SK-N-SH treated with all-trans-retinoic acid at 6 μM for 48 hours (cell line): ENCODE data around the gene PTPRO.

ENCODE experiments used
- ATAC-seq: fragments of 200-7000 bp; cut with Tn5 transposase; 3 replicates; pipeline ENCODE4 v1.9.1; 2020; ENCODE audit warnings: mild to moderate bottlenecking, moderate library complexity
- ARNTL ChIP-seq: fragments of 450-650 bp; formaldehyde crosslinking; IDR thresholded peaks from 2 replicates; pipeline ENCODE4 v1.5.0; 2020; ENCODE audit warnings: low read depth, mild to moderate bottlenecking, moderate library complexity, borderline replicate concordance
- BACH2 ChIP-seq: fragments of 250-450 bp; sonication (Bioruptor Pico); IDR thresholded peaks from 2 replicates; pipeline ENCODE4 v1.9.0; 2021; ENCODE audit warnings: mild to moderate bottlenecking, borderline replicate concordance
- CREB5 ChIP-seq: fragments of 250-450 bp; sonication (Bioruptor Pico); IDR thresholded peaks from 2 replicates; pipeline ENCODE4 v1.5.1; 2020; ENCODE audit warnings: low read depth, mild to moderate bottlenecking, moderate library complexity
- CSDC2 ChIP-seq: fragments of 250-450 bp; sonication (Bioruptor Pico); IDR thresholded peaks from 2 replicates; pipeline ENCODE4 v1.5.0; 2020; ENCODE audit warnings: mild to moderate bottlenecking, moderate library complexity
- CSRNP3 ChIP-seq: fragments of 250-450 bp; sonication (Bioruptor Pico); IDR thresholded peaks from 2 replicates; pipeline ENCODE4 v1.5.1; 2021; ENCODE audit warnings: mild to moderate bottlenecking, moderate library complexity
- ESRRG ChIP-seq: fragments of 250-450 bp; sonication (Bioruptor Pico); IDR thresholded peaks from 2 replicates; pipeline ENCODE4 v1.6.1; 2021; ENCODE audit warnings: mild to moderate bottlenecking
- GLIS3 ChIP-seq: fragments of 250-450 bp; sonication (Bioruptor Pico); IDR thresholded peaks from 2 replicates; pipeline ENCODE4 v1.5.0; 2020; ENCODE audit warnings: mild to moderate bottlenecking, moderate library complexity
- ISL1 ChIP-seq: fragments of 250-450 bp; sonication (Bioruptor Pico); IDR thresholded peaks from 2 replicates; pipeline ENCODE4 v2.1.2; 2022; ENCODE audit warnings: mild to moderate bottlenecking, moderate library complexity
- OSR1 ChIP-seq: fragments of 250-450 bp; sonication (Bioruptor Pico); IDR thresholded peaks from 2 replicates; pipeline ENCODE4 v1.8.0; 2022; ENCODE audit warnings: moderate library complexity, mild to moderate bottlenecking, inconsistent platforms
- PATZ1 ChIP-seq: fragments of 250-450 bp; sonication (Bioruptor Pico); IDR thresholded peaks from 2 replicates; pipeline ENCODE4 v1.8.0; 2020; ENCODE audit warnings: mild to moderate bottlenecking, moderate library complexity, borderline replicate concordance
- POU6F1 ChIP-seq: fragments of 250-450 bp; sonication (Bioruptor Pico); IDR thresholded peaks from 2 replicates; pipeline ENCODE4 v1.8.0; 2021; ENCODE audit warnings: low read depth, mild to moderate bottlenecking, moderate library complexity, borderline replicate concordance
- PPARA ChIP-seq: fragments of 250-450 bp; sonication (Bioruptor Pico); IDR thresholded peaks from 2 replicates; pipeline ENCODE4 v1.5.0; 2020; ENCODE audit warnings: mild to moderate bottlenecking, borderline replicate concordance
- RARB ChIP-seq: fragments of 250-450 bp; sonication (Bioruptor Pico); IDR thresholded peaks from 2 replicates; pipeline ENCODE4 v1.8.0; 2021; ENCODE audit warnings: mild to moderate bottlenecking, moderate library complexity
- SNAI2 ChIP-seq: fragments of 250-450 bp; sonication (Bioruptor Pico); IDR thresholded peaks from 2 replicates; pipeline ENCODE4 v1.5.0; 2020; ENCODE audit warnings: mild to moderate bottlenecking, moderate library complexity
- TCF4 ChIP-seq: fragments of 250-450 bp; sonication (Bioruptor Pico); IDR thresholded peaks from 2 replicates; pipeline ENCODE4 v1.8.0; 2021; ENCODE audit warnings: mild to moderate bottlenecking, moderate library complexity, borderline replicate concordance
- TOX ChIP-seq: fragments of 250-450 bp; sonication (Bioruptor Pico); IDR thresholded peaks from 2 replicates; pipeline ENCODE4 v1.8.0; 2021; ENCODE audit warnings: mild to moderate bottlenecking, moderate library complexity, borderline replicate concordance
- TSHZ2 ChIP-seq: fragments of 250-450 bp; sonication (Bioruptor Pico); IDR thresholded peaks from 2 replicates; pipeline ENCODE4 v1.5.0; 2020; ENCODE audit warnings: mild to moderate bottlenecking, moderate library complexity
- ZC3H10 ChIP-seq: fragments of 250-450 bp; sonication (Bioruptor Pico); IDR thresholded peaks from 2 replicates; pipeline ENCODE4 v1.5.1; 2021; ENCODE audit warnings: mild to moderate bottlenecking, moderate library complexity
- ZFP3 ChIP-seq: fragments of 250-450 bp; sonication (Bioruptor Pico); IDR thresholded peaks from 2 replicates; pipeline ENCODE4 v1.5.0; 2020; ENCODE audit warnings: mild to moderate bottlenecking, moderate library complexity
- ZFP30 ChIP-seq: fragments of 450-650 bp; formaldehyde crosslinking; IDR thresholded peaks from 2 replicates; pipeline ENCODE4 v1.5.0; 2022; ENCODE audit warnings: mild to moderate bottlenecking, moderate library complexity
- ZNF565 ChIP-seq: fragments of 450-650 bp; formaldehyde crosslinking; conservative IDR thresholded peaks from 2 replicates; pipeline ENCODE4 v1.5.0; 2020; ENCODE audit warnings: low read depth, mild to moderate bottlenecking, moderate library complexity
- ZNF8 ChIP-seq: fragments of 450-650 bp; formaldehyde crosslinking; IDR thresholded peaks from 2 replicates; pipeline ENCODE4 v1.5.0; 2020; ENCODE audit warnings: mild to moderate bottlenecking, moderate library complexity

PTPRO gene

GRCh38 chr12:15289192-15289591 lies 33.1 kb upstream of the PTPRO start:
- no peak for ATAC-seq
- TF ChIP-seq TOX (CRISPR knock-in tag), result no peak
- no peak for TF ChIP-seq SNAI2 (CRISPR knock-in tag)
- TF ChIP-seq ISL1 (CRISPR knock-in tag), result no peak
- TF ChIP-seq ZNF8 (CRISPR knock-in tag), result no peak
- no peak for TF ChIP-seq ZFP30 (CRISPR knock-in tag)
- TF ChIP-seq ESRRG (CRISPR knock-in tag), result no peak
- TF ChIP-seq ZFP3 (CRISPR knock-in tag), result no peak
- TF ChIP-seq CREB5 (CRISPR knock-in tag), result no peak
- TF ChIP-seq PATZ1 (CRISPR knock-in tag), result no peak
- no peak for TF ChIP-seq PPARA
- no peak for TF ChIP-seq CSRNP3 (CRISPR knock-in tag)
- TF ChIP-seq GLIS3 (CRISPR knock-in tag), result no peak
- TF ChIP-seq CSDC2 (CRISPR knock-in tag), result no peak

- ATAC-seq, result no peak
- no peak for TF ChIP-seq POU6F1 (CRISPR knock-in tag)
- TF ChIP-seq GLIS3 (CRISPR knock-in tag), result no peak
- TF ChIP-seq PPARA, result no peak
- no peak for TF ChIP-seq CSDC2 (CRISPR knock-in tag)
- TF ChIP-seq BACH2, result no peak
- TF ChIP-seq SNAI2 (CRISPR knock-in tag), result no peak
- TF ChIP-seq ZFP3 (CRISPR knock-in tag), result no peak
- no peak for TF ChIP-seq PATZ1 (CRISPR knock-in tag)
- TF ChIP-seq ISL1 (CRISPR knock-in tag), result no peak
- no peak for TF ChIP-seq TCF4
- no peak for TF ChIP-seq TOX (CRISPR knock-in tag)
- no peak for TF ChIP-seq ESRRG (CRISPR knock-in tag)
- no peak for TF ChIP-seq ZNF8 (CRISPR knock-in tag)
- no peak for TF ChIP-seq TSHZ2 (CRISPR knock-in tag)
These were observed 28.6 kb upstream of the PTPRO start for GRCh38 chr12:15293731-15294130.

GRCh38 chr12:15299947-15300346 lies 22.4 kb upstream of the PTPRO start:
- no peak for ATAC-seq
- TF ChIP-seq OSR1, result no peak
- TF ChIP-seq RARB (CRISPR knock-in tag), result no peak
- TF ChIP-seq ZFP30 (CRISPR knock-in tag), result no peak
- TF ChIP-seq CSRNP3 (CRISPR knock-in tag), result no peak
- TF ChIP-seq ARNTL (CRISPR knock-in tag), result no peak
- TF ChIP-seq ZC3H10 (CRISPR knock-in tag), result no peak
- no peak for TF ChIP-seq ZNF565 (CRISPR knock-in tag)
- no peak for TF ChIP-seq ISL1 (CRISPR knock-in tag)
- TF ChIP-seq PPARA, result no peak
- TF ChIP-seq BACH2, result no peak
- TF ChIP-seq POU6F1 (CRISPR knock-in tag), result no peak
